RWPE1 (cell line): ENCODE measurements around the gene ZNF860.
"Not testable (repeated sequence)": the region's sequence is repeated elsewhere in the genome, so short reads cannot be mapped to it uniquely, and the experiment has no call there.

Experiments used
- CTCF ChIA-PET: fragments of 350-600 bp; sonication (Branson Sonifier 250); formaldehyde crosslinking; extraction: SDS; loops from one replicate; lab custom pipeline; 2021; lab: Yijun Ruan, JAX
- POLR2A ChIA-PET: fragments of 400-600 bp; formaldehyde crosslinking; extraction: SDS; loops from one replicate; lab custom pipeline; 2020; ENCODE audit warnings: antibody characterized with exemption; ENCODE audit not compliant: low non-redundant PET; lab: Yijun Ruan, JAX
- DNase-seq: peaks from one replicate; pipeline ENCODE4 v3.0.0; 2012; ENCODE audit warnings: low spot score
- H3K27ac ChIP-seq: fragments of 450-650 bp; 2 replicates; pipeline ENCODE4 v1.5.1; 2017
- TF ChIP-seq, protein P1 (sequence below): fragments of 450-650 bp; conservative IDR thresholded peaks from 2 replicates; pipeline ENCODE4 v1.5.1; 2017; ENCODE audit warnings: low read depth, mild to moderate bottlenecking

ZNF860 gene

DNA sequence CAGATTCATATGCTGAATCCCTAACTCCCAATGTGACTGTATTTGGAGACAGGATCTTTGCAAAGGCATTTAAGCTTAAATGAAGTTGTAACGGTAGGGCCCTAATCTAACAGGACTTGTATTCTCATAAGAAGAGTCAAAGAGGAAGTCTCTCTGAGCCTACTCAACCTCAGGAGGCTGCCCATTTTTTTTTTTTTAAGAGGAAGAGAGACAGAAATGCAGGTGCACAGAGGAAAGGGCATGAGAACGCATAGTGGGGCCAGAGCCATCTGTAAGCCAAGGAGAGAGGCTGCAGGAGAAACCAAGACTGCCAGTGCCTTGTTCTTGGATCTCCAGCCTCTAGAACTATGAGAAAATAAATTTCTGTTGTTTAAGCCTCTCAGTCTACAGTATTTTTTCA lies 28.4 kb downstream of the ZNF860 start:
- ChIA-PET CTCF (no interaction called here), POLR2A (no interaction called here)
- H3K27ac ChIP-seq = no peak overlapping the region
- no peak for DNase-seq
- TF ChIP-seq, protein P1, sequence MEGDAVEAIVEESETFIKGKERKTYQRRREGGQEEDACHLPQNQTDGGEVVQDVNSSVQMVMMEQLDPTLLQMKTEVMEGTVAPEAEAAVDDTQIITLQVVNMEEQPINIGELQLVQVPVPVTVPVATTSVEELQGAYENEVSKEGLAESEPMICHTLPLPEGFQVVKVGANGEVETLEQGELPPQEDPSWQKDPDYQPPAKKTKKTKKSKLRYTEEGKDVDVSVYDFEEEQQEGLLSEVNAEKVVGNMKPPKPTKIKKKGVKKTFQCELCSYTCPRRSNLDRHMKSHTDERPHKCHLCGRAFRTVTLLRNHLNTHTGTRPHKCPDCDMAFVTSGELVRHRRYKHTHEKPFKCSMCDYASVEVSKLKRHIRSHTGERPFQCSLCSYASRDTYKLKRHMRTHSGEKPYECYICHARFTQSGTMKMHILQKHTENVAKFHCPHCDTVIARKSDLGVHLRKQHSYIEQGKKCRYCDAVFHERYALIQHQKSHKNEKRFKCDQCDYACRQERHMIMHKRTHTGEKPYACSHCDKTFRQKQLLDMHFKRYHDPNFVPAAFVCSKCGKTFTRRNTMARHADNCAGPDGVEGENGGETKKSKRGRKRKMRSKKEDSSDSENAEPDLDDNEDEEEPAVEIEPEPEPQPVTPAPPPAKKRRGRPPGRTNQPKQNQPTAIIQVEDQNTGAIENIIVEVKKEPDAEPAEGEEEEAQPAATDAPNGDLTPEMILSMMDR = no peak

DNA sequence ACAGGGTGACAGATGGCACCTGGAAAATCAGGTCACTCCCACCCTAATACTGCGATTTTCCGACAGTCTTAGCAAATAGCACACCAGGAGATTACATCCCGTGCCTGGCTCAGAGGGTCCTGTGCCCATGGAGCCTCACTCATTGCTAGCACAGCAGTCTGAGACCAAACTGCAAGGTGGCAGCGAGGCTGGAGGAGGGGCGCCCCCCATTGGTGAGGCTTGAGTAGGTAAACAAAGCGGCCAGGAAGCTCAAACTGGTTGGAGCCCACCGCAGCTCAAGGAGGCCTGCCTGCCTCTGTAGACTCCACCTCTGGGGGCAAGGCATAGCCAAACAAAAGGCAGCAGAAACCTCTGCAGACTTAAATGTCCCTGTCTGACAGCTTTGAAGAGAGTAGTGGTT lies 29.1 kb downstream of the ZNF860 start:
- DNase-seq, H3K27ac ChIP-seq, POLR2A ChIA-PET, CTCF ChIA-PET: not testable (repeated sequence)

DNA sequence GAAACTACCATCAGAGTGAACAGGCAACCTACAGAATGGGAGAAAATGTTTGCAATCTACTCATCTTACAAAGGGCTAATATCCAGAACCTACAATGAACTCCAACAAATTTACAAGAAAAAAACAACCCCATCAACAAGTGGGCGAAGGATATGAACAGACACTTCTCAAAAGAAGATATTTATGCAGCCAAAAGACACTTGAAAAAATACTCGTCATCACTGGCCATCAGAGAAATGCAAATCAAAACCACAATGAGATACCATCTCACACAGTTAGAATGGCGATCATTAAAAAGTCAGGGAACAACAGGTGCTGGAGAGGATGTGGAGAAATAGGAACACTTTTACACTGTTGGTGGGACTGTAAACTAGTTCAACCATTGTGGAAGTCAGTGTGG lies 34.1 kb downstream of the ZNF860 start:
- H3K27ac ChIP-seq, POLR2A ChIA-PET, CTCF ChIA-PET, DNase-seq: not testable (repeated sequence)

DNA sequence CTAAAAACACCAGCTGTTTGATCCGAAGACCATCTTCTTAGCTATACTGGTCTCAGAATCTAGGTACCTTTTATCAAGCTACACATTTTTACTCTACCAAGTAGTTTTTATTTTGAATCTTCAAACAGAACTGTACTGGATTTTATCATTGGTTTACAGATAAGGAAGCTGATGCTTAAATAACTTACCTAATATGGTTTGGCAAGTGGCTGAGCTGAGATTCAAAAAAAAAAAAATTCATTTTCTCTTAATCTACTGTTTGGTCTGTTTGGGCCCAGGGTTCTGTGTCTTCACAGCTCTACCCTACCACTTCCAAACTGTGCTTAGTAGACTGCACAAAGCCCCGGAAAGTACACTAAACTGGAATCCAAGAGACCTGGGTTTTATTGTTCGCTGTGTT lies 35.7 kb downstream of the ZNF860 start:
- no peak overlapping the region for H3K27ac ChIP-seq
- CTCF ChIA-PET = interaction anchor here (0.6 to 0.7 kb wide), 2 partner anchors 16 to 132 kb away, joined by 3 to 4 read pairs; no protein-coding TSS in a partner anchor
- TF ChIP-seq, protein P1 = no peak

DNA sequence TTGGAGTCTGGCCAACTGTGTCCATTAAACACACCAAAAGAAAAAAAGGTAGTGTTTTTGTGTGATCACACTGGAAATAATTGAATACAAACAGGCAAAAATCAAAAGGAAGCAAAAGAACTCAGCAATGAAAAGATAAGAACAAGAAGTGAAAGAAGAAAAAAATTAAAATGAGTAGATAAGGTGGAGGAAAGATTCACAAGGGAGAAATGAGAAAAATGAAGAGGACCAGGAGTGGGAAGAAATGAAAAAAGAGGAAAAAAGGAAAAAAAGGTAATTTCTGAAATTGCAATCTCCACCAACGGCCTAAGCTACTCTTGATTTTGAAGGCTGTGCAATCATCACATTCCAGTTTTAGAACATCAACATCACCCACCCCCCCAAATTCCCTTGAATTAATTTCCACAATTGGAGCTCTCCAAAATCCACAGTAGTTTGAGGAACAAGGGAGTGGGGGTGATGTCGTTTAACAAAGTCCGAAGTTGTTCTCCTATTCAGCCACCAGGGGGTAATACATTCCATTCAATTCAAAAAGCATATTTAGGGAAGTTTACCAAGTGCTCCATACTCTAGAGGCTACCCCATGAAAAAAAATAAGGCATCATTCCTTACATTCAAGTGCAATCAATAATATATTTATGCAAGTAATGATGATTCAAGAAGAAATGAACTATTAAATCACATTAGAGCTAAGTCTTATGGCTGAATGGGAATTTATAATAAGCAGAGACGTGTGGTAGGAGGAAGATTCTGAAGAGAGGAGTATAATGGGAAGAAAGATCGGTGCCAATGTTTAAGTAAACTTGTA lies 37.4 kb downstream of the ZNF860 start:
- TF ChIP-seq, protein P1 = peak; percentile 70
- CTCF ChIA-PET = interaction anchor here (0.6 to 2.1 kb wide), 2 partner anchors 98 to 125 kb away, joined by 3 to 8 read pairs; no protein-coding TSS in a partner anchor
- POLR2A ChIA-PET = no interaction called here
- H3K27ac ChIP-seq = no peak overlapping the region
- DNase-seq = peak; percentile 65

More for the DNA sequence above, 35.7 kb downstream of the ZNF860 start:
- no peak for DNase-seq
- POLR2A ChIA-PET = no interaction called here

DNA sequence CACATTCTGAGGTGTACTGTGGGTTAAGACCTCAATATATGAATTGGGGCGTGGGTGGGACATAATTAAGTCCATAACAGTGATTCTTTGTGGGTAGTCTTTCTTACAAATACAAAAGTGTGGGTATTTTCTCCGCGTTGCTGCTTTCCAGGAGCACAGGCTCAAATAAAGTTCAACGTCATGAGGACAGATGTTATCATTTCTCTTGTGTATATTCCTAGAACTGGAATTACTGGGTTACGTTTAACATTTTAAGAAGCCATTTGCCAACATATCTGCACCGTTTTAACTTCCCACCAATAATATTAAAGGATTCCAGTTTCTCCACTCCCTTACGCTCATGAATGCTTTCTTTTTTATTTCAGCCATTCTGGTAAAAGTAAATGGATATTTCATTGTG lies 39.6 kb downstream of the ZNF860 start:
- POLR2A ChIA-PET = no interaction called here
- CTCF ChIA-PET = interaction anchor here (1.2 kb wide), 1 partner anchor 123 kb away, joined by 3 read pairs; no protein-coding TSS in a partner anchor
- DNase-seq = no peak
- no peak overlapping the region for H3K27ac ChIP-seq
- TF ChIP-seq, protein P1 = no peak

DNA sequence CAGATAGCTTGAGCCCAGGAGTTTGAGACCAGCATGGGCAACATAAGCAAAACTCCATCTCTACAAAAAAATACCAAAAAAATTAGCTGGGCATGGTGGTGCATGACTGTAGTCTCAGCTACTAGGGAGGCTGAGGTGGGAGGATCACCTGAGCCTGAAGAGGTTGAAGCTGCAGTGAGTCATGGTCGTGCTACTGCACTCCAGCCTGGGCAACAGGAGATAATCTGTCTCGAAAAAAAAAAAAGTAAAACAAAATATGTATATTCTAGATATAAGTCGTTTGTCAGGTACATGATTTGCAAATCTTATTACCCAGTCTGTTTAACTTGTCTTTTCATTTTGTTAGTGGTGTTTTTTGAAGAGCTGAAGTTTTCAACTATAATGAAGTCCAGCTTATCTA lies 40.2 kb downstream of the ZNF860 start:
- ChIA-PET CTCF (interaction anchor here (0.5 to 1.2 kb wide), 2 partner anchors 15 to 123 kb away, joined by 3 read pairs; no protein-coding TSS in a partner anchor), POLR2A (no interaction called here)
- H3K27ac ChIP-seq = no peak overlapping the region
- TF ChIP-seq, protein P1 = no peak
- DNase-seq = no peak
